Measurements from ENCODE around the gene AP5Z1.

GRCh38 chr7:4800487-4800886 lies 25.1 kb downstream of the AP5Z1 start:
- TF ChIP-seq, protein P1, sequence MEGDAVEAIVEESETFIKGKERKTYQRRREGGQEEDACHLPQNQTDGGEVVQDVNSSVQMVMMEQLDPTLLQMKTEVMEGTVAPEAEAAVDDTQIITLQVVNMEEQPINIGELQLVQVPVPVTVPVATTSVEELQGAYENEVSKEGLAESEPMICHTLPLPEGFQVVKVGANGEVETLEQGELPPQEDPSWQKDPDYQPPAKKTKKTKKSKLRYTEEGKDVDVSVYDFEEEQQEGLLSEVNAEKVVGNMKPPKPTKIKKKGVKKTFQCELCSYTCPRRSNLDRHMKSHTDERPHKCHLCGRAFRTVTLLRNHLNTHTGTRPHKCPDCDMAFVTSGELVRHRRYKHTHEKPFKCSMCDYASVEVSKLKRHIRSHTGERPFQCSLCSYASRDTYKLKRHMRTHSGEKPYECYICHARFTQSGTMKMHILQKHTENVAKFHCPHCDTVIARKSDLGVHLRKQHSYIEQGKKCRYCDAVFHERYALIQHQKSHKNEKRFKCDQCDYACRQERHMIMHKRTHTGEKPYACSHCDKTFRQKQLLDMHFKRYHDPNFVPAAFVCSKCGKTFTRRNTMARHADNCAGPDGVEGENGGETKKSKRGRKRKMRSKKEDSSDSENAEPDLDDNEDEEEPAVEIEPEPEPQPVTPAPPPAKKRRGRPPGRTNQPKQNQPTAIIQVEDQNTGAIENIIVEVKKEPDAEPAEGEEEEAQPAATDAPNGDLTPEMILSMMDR (IDR thresholded peaks at IDR 0.05), result no peak
- no peak for TF ChIP-seq POLR2A (IDR thresholded peaks at IDR 0.05)

Measured in adrenal gland (tissue), 5 donors.